ENCODE results near the gene DCTN2. TPM values are rescaled to one million over a fixed set of nuclear protein-coding genes. Genes with fewer than 3 reads are reported as not detected.

Gene DCTN2
- total and polyA plus RNA-seq, 8 donors = 104 to 162 (median 155) TPM

DNA sequence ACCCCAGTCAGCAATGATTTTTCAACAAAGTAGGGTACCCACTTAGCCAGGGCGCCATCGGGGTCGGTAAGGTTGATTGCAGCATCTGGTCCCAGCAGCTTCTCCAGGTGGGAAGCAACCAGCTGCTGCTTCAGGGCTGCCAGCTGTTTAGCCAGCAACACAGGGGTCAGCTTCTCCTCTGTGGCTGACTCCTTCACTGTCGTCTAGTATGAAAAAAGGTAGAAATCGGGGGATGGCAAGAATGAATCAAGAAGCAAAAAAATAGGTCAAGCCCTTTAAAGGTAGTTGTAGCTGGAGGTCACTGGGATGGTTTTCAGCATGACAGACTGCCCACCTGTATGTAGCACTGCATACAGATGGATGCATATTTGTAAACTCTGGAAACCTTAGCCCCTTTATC lies 12.7 kb downstream of the DCTN2 start:
- intact Hi-C loops (cut with DNase I) = no loop called here
- DNase-seq (no peak), ATAC-seq (no peak)
- TF ChIP-seq, protein P1, sequence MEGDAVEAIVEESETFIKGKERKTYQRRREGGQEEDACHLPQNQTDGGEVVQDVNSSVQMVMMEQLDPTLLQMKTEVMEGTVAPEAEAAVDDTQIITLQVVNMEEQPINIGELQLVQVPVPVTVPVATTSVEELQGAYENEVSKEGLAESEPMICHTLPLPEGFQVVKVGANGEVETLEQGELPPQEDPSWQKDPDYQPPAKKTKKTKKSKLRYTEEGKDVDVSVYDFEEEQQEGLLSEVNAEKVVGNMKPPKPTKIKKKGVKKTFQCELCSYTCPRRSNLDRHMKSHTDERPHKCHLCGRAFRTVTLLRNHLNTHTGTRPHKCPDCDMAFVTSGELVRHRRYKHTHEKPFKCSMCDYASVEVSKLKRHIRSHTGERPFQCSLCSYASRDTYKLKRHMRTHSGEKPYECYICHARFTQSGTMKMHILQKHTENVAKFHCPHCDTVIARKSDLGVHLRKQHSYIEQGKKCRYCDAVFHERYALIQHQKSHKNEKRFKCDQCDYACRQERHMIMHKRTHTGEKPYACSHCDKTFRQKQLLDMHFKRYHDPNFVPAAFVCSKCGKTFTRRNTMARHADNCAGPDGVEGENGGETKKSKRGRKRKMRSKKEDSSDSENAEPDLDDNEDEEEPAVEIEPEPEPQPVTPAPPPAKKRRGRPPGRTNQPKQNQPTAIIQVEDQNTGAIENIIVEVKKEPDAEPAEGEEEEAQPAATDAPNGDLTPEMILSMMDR (IDR thresholded peaks at IDR 0.05) = no peak
- Histone ChIP-seq H3K36me3 (peaks cover 0 to 86% of the 10 kb centered on the region in 2 donors), H3K27ac (no peak overlapping the region), H3K9me3 (no peaks in the 10 kb centered on the region), H3K4me1 (no peaks in the 10 kb centered on the region), H3K27me3 (no peaks in the 10 kb centered on the region), H3K4me3 (no peak overlapping the region)

GRCh38 chr12:57533108-57533507 lies 13.9 kb downstream of the DCTN2 start:
- intact Hi-C loops (cut with DNase I) = no loop called here
- Histone ChIP-seq H3K4me3 (no peak overlapping the region), H3K4me1 (no peaks in the 10 kb centered on the region), H3K27ac (no peak overlapping the region), H3K9me3 (no peaks in the 10 kb centered on the region), H3K36me3 (peaks cover 0 to 86% of the 10 kb centered on the region in 2 donors), H3K27me3 (no peaks in the 10 kb centered on the region)
- DNase-seq (no peak), ATAC-seq (no peak)
- TF ChIP-seq, protein P1 (IDR thresholded peaks at IDR 0.05) = no peak

GRCh38 chr12:57531836-57532235 lies 15.2 kb downstream of the DCTN2 start:
- intact Hi-C loops (cut with DNase I) = no loop called here
- Histone ChIP-seq H3K4me1 (no peaks in the 10 kb centered on the region), H3K9me3 (no peaks in the 10 kb centered on the region), H3K36me3 (peaks cover 0 to 90% of the 10 kb centered on the region in 2 donors), H3K4me3 (no peak overlapping the region), H3K27me3 (no peaks in the 10 kb centered on the region), H3K27ac (no peak overlapping the region)
- no peak for DNase-seq
- ATAC-seq = no peak
- TF ChIP-seq, protein P1 (IDR thresholded peaks at IDR 0.05) = no peak

GRCh38 chr12:57530396-57531142 lies 16.4 kb downstream of the DCTN2 start:
- intact Hi-C loops (cut with DNase I) = no loop called here
- ATAC-seq = no peak
- TF ChIP-seq, protein P1 (IDR thresholded peaks at IDR 0.05) = no peak
- Histone ChIP-seq H3K4me1 (peaks cover 0 to 6% of the 10 kb centered on the region in 2 donors), H3K9me3 (no peaks in the 10 kb centered on the region), H3K27ac (no peak overlapping the region), H3K4me3 (no peak overlapping the region), H3K27me3 (no peaks in the 10 kb centered on the region), H3K36me3 (peaks cover 0 to 100% of the 10 kb centered on the region in 2 donors)
- DNase-seq = no peak

- H3K9me3 ChIP-seq = no peaks in the 10 kb centered on the region
- no peak overlapping the region for H3K4me3 ChIP-seq
- peaks cover 3 to 14% of the 10 kb centered on the region in 2 donors for H3K4me1 ChIP-seq
- peaks cover 0 to 100% of the 10 kb centered on the region in 2 donors for H3K36me3 ChIP-seq
- no peak for ATAC-seq
- H3K27me3 ChIP-seq = no peaks in the 10 kb centered on the region
- DNase-seq = no peak
- intact Hi-C loops (cut with DNase I) = no loop called here
- TF ChIP-seq, protein P1 (IDR thresholded peaks at IDR 0.05) = no peak
- no peak overlapping the region for H3K27ac ChIP-seq
Observed at GRCh38 chr12:57529831-57530230, 17.2 kb downstream of the DCTN2 start.

All from left lung (tissue), 10 donors.